ENCODE data around the gene TTC6. TPM values are rescaled to one million over a fixed set of nuclear protein-coding genes. Genes with fewer than 3 reads are reported as not detected.

Gene TTC6
- total and polyA plus RNA-seq, 10 of the 15 experiments (the other 5 are each of a cell fraction or from before 2014, with no cell fraction given), result not detected

GRCh38 chr14:37596790-37597472 lies 1.5 kb downstream of the TTC6 start:
- Histone ChIP-seq H3K27ac (ENCODE audit: control insufficient read depth, insufficient read depth) (no peak overlapping the region), H3K9ac (ENCODE audit: control insufficient read depth, insufficient read depth, low read length) (no peak overlapping the region), H3K27me3 (replicated peaks in 1 of 2; ENCODE audit: control insufficient read depth in 2 of 2, insufficient read depth in 2 of 2, low read length in 1 of 2) (no peaks in the 10 kb centered on the region; a peak in 2 of 4 replicates), H2AFZ (ENCODE audit: control insufficient read depth, low read depth, low read length) (no peak overlapping the region), H3K36me3 (ENCODE audit: control insufficient read depth in 2 of 2, insufficient read depth in 2 of 2, low read length in 1 of 2) (no peaks in the 10 kb centered on the region), H3K4me3 (no peak overlapping the region), H3K9me3 (replicated peaks; ENCODE audit: control insufficient read depth, insufficient read depth, low read length) (no peaks in the 10 kb centered on the region; the same call in 2 of the 3 replicates), H3K4me1 (ENCODE audit: control insufficient read depth, insufficient read depth, low read length) (no peaks in the 10 kb centered on the region), H4K20me1 (ENCODE audit: control insufficient read depth, insufficient read depth) (no peaks in the 10 kb centered on the region), H3K4me2 (ENCODE audit: control insufficient read depth, insufficient read depth) (no peak overlapping the region), H3K79me2 (ENCODE audit: control insufficient read depth, insufficient read depth, low read length) (no peaks in the 10 kb centered on the region)
- ChIA-PET CTCF (no interaction called here), SMC1A (ENCODE audit: uncharacterized antibody, unreplicated experiment) (interaction anchor here (0.6 kb wide), 1 partner anchor 363 kb away, joined by 3 read pairs; no protein-coding TSS in a partner anchor), RAD21 (ENCODE audit: unreplicated experiment) (no interaction called here), POLR2A (no interaction called here)
- in situ Hi-C loops (cut with MboI) (no loop called here), intact Hi-C loops (cut with micrococcal nuclease; ENCODE audit: unreplicated experiment) (no loop called here)
- no peak for ATAC-seq
- no peak for DNase-seq (ENCODE audit: low read depth, low spot score)
- no peak for FAIRE-seq
- BruUV-seq (replicated peaks), result no TSS peak
- WGBS (ENCODE audit: insufficient coverage, insufficient replicate concordance, low lambda C conversion rate, missing lambda C conversion rate), result 9% methylated on average over 7 of the region's 7 CpGs
- no peak for TF ChIP-seq MXI1 (IDR thresholded peaks at IDR 0.05; ENCODE audit: low read depth, low read length)
- TF ChIP-seq IKZF2 (IDR thresholded peaks at IDR 0.05), result no peak
- TF ChIP-seq BCL3 (IDR thresholded peaks at IDR 0.05; ENCODE audit: borderline replicate concordance, insufficient read depth, low read depth, low read length, poor library complexity, severe bottlenecking), result no peak
- TF ChIP-seq TARDBP (IDR thresholded peaks at IDR 0.05; ENCODE audit: borderline replicate concordance), result no peak
- TF ChIP-seq SPI1 (IDR thresholded peaks at IDR 0.05; ENCODE audit: borderline replicate concordance, insufficient read depth, low read depth, low read length), result no peak
- TF ChIP-seq CEBPZ (IDR thresholded peaks at IDR 0.05; ENCODE audit: low read depth, low read length), result no peak
- no peak for TF ChIP-seq E2F8 (IDR thresholded peaks at IDR 0.05; ENCODE audit: low read depth, partially characterized antibody)
- no peak for TF ChIP-seq PRDM15 (CRISPR knock-in tag; IDR thresholded peaks at IDR 0.05)
- no peak for TF ChIP-seq NBN (IDR thresholded peaks at IDR 0.05)
- no peak for TF ChIP-seq DPF2 (IDR thresholded peaks at IDR 0.05)
- TF ChIP-seq RAD21 (IDR thresholded peaks at IDR 0.05; ENCODE audit: insufficient read depth, low read depth, low read length), result no peak
- no peak for TF ChIP-seq HDAC6 (IDR thresholded peaks at IDR 0.05; ENCODE audit: unreplicated experiment)

All from GM12878 (cell line).